ENCODE measurements around the gene KIAA0513. TPM values are rescaled to one million over a fixed set of nuclear protein-coding genes. Genes with fewer than 3 reads are reported as not detected.

KIAA0513 gene
- polyA plus RNA-seq, 1 donor (not counting 4 experiments of a cell fraction or from before 2014, with no cell fraction given) = 3.3 TPM

GRCh38 chr16:85081038-85081437, 53.4 kb downstream of the KIAA0513 start:
- no peak for FAIRE-seq
- no peak overlapping the region for H3K27ac ChIP-seq (ENCODE audit: control insufficient read depth, insufficient read depth, low read length)
- no peak overlapping the region for H3K9ac ChIP-seq (ENCODE audit: control insufficient read depth, extremely low read depth, insufficient read depth, low read length)
- H4K20me1 ChIP-seq (ENCODE audit: control insufficient read depth, extremely low read depth, insufficient read depth, low read length) = no peaks in the 10 kb centered on the region
- no peaks in the 10 kb centered on the region for H3K79me2 ChIP-seq (ENCODE audit: control insufficient read depth, insufficient read depth, low read length)
- H3K9me1 ChIP-seq (ENCODE audit: control insufficient read depth, extremely low read depth, insufficient read depth, low read length) = no peaks in the 10 kb centered on the region
- H3K4me2 ChIP-seq (ENCODE audit: control insufficient read depth, extremely low read depth, insufficient read depth, low read depth, low read length) = no peak overlapping the region
- no peak overlapping the region for H3K4me3 ChIP-seq (ENCODE audit: control insufficient read depth in 2 of 3, extremely low read depth in 1 of 3, insufficient read depth in 2 of 3, low read depth in 1 of 3, low read length in 3 of 3)
- no peak for DNase-seq (ENCODE audit: low read depth, low spot score)
- dilution Hi-C loops (cut with MboI; ENCODE audit: extremely low pct_ligation_motif_present, low sequenced_read_pairs) = no loop called here
- no peaks in the 10 kb centered on the region for H3K9me3 ChIP-seq (ENCODE audit: control insufficient read depth, low read depth, low read length)
- no peak overlapping the region for H2AFZ ChIP-seq (ENCODE audit: control insufficient read depth, low read length)
- H3K27me3 ChIP-seq (ENCODE audit: control insufficient read depth, extremely low read depth, insufficient read depth, low read length) = peaks cover 17% of the 10 kb centered on the region
- no peak for TF ChIP-seq EZH2 (IDR thresholded peaks at IDR 0.05; ENCODE audit: low read length)
- no peak for TF ChIP-seq CTCF (optimal IDR thresholded peaks at IDR 0.05 in 1 of 3, IDR thresholded peaks at IDR 0.05 in 1 of 3, conservative IDR thresholded peaks at IDR 0.05 in 1 of 3; ENCODE audit: extremely low read depth in 1 of 3, insufficient read depth in 2 of 3, low read length in 3 of 3)
- no peaks in the 10 kb centered on the region for H3K4me1 ChIP-seq (ENCODE audit: control insufficient read depth, extremely low read depth, insufficient read depth, low read length)
- no peaks in the 10 kb centered on the region for H3K36me3 ChIP-seq (ENCODE audit: control insufficient read depth in 2 of 2, extremely low read depth in 1 of 2, insufficient read depth in 2 of 2, low read length in 2 of 2)

- Histone ChIP-seq H3K79me2 (ENCODE audit: control insufficient read depth, insufficient read depth, low read length) (no peaks in the 10 kb centered on the region), H3K9me3 (ENCODE audit: control insufficient read depth, low read depth, low read length) (no peaks in the 10 kb centered on the region), H3K4me1 (ENCODE audit: control insufficient read depth, extremely low read depth, insufficient read depth, low read length) (no peaks in the 10 kb centered on the region), H2AFZ (ENCODE audit: control insufficient read depth, low read length) (no peak overlapping the region), H3K9me1 (ENCODE audit: control insufficient read depth, extremely low read depth, insufficient read depth, low read length) (no peaks in the 10 kb centered on the region), H3K4me3 (ENCODE audit: control insufficient read depth in 2 of 3, extremely low read depth in 1 of 3, insufficient read depth in 2 of 3, low read depth in 1 of 3, low read length in 3 of 3) (no peak overlapping the region), H3K36me3 (ENCODE audit: control insufficient read depth in 2 of 2, extremely low read depth in 1 of 2, insufficient read depth in 2 of 2, low read length in 2 of 2) (no peaks in the 10 kb centered on the region), H3K27ac (ENCODE audit: control insufficient read depth, insufficient read depth, low read length) (no peak overlapping the region), H3K9ac (ENCODE audit: control insufficient read depth, extremely low read depth, insufficient read depth, low read length) (no peak overlapping the region), H3K4me2 (ENCODE audit: control insufficient read depth, extremely low read depth, insufficient read depth, low read depth, low read length) (no peak overlapping the region), H4K20me1 (ENCODE audit: control insufficient read depth, extremely low read depth, insufficient read depth, low read length) (no peaks in the 10 kb centered on the region), H3K27me3 (ENCODE audit: control insufficient read depth, extremely low read depth, insufficient read depth, low read length) (peaks cover 17% of the 10 kb centered on the region)
- dilution Hi-C loops (cut with MboI; ENCODE audit: extremely low pct_ligation_motif_present, low sequenced_read_pairs) = no loop called here
- no peak for DNase-seq (ENCODE audit: low read depth, low spot score)
- TF ChIP-seq CTCF (optimal IDR thresholded peaks at IDR 0.05 in 1 of 3, IDR thresholded peaks at IDR 0.05 in 1 of 3, conservative IDR thresholded peaks at IDR 0.05 in 1 of 3; ENCODE audit: extremely low read depth in 1 of 3, insufficient read depth in 2 of 3, low read length in 3 of 3) (no peak), EZH2 (IDR thresholded peaks at IDR 0.05; ENCODE audit: low read length) (no peak)
- FAIRE-seq = no peak
These were observed 54.2 kb downstream of the KIAA0513 start for GRCh38 chr16:85081765-85082164.
